ENCODE data around the gene DDX1.

DNA sequence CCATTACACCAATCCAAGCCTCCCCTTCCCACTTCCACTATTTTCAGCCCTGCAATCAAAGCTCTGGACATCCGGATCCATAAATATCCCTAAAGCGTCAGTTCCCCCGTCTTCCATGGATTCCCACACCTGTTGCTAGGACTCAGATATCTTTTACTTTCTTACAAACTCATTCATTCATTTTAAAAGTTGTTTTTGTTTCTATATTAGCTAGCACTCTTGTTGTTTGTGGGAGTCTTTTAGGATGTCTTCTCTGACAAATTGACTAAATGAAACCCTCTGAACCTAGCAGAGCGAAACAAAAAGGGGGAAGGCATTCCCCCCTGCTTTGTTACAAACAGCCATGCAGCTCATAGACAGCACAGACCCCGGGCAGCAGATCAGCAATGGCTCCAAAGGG is 21.6 kb upstream of the DDX1 start:
- TF ChIP-seq, protein P1, sequence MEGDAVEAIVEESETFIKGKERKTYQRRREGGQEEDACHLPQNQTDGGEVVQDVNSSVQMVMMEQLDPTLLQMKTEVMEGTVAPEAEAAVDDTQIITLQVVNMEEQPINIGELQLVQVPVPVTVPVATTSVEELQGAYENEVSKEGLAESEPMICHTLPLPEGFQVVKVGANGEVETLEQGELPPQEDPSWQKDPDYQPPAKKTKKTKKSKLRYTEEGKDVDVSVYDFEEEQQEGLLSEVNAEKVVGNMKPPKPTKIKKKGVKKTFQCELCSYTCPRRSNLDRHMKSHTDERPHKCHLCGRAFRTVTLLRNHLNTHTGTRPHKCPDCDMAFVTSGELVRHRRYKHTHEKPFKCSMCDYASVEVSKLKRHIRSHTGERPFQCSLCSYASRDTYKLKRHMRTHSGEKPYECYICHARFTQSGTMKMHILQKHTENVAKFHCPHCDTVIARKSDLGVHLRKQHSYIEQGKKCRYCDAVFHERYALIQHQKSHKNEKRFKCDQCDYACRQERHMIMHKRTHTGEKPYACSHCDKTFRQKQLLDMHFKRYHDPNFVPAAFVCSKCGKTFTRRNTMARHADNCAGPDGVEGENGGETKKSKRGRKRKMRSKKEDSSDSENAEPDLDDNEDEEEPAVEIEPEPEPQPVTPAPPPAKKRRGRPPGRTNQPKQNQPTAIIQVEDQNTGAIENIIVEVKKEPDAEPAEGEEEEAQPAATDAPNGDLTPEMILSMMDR (conservative IDR thresholded peaks at IDR 0.05; ENCODE audit: low read length): no peak
- TF ChIP-seq EZH2phosphoT487 (IDR thresholded peaks at IDR 0.05; ENCODE audit: borderline replicate concordance): no peak

Measured in Loucy (cell line).